HG03520 (cell line): ENCODE data around the gene FLCN.
A peak's percentile ranks its signal among the peaks of the same experiment; 100 is the strongest.
"Not testable (repeated sequence)": the region's sequence is repeated elsewhere in the genome, so short reads cannot be mapped to it uniquely, and the experiment has no call there.

Experiments
- ATAC-seq: cut with Tn5 transposase; IDR thresholded peaks from one replicate; pipeline ENCODE4 v1.9.1; 2021; ENCODE audit warnings: mild to moderate bottlenecking, moderate library complexity; ENCODE audit not compliant: unreplicated experiment

The FLCN gene

GRCh38 chr17:17214646-17215436, 22.1 kb downstream of the FLCN start:
- no peak for ATAC-seq

GRCh38 chr17:17213775-17214174, 23.2 kb downstream of the FLCN start:
- no peak for ATAC-seq

- no peak for ATAC-seq
Measured at GRCh38 chr17:17207998-17208397, 29.0 kb downstream of the FLCN start.

GRCh38 chr17:17206913-17207335, 30.0 kb downstream of the FLCN start:
- ATAC-seq = no peak

GRCh38 chr17:17206124-17206912, 30.6 kb downstream of the FLCN start, which contains the start of gene PLD6:
Gene PLD6, minus strand, starts transcription at chr17:17206333. Its CDS starts 47 bp downstream, at chr17:17206286.
- ATAC-seq = peak; percentile 50

- ATAC-seq = peak; percentile 37
Measured at GRCh38 chr17:17205368-17206123, 31.4 kb downstream of the FLCN start.

- no peak for ATAC-seq
Measured at GRCh38 chr17:17204635-17205231, 32.2 kb downstream of the FLCN start.

GRCh38 chr17:17204041-17204591, 32.9 kb downstream of the FLCN start:
- no peak for ATAC-seq

- no peak for ATAC-seq
Measured at GRCh38 chr17:17203173-17203730, 33.7 kb downstream of the FLCN start.

- ATAC-seq = no peak
Measured at GRCh38 chr17:17201907-17202306, 35.1 kb downstream of the FLCN start.

GRCh38 chr17:17201271-17201670, 35.7 kb downstream of the FLCN start:
- ATAC-seq = no peak

GRCh38 chr17:17200831-17201230, 36.1 kb downstream of the FLCN start:
- no peak for ATAC-seq

- no peak for ATAC-seq
Measured at GRCh38 chr17:17200311-17200710, 36.7 kb downstream of the FLCN start.

GRCh38 chr17:17198281-17198680, 38.7 kb downstream of the FLCN start:
- ATAC-seq = no peak

GRCh38 chr17:17196776-17197175, 40.2 kb downstream of the FLCN start:
- ATAC-seq = no peak

GRCh38 chr17:17195466-17195865, 41.5 kb downstream of the FLCN start:
- ATAC-seq = not testable (repeated sequence)

- no peak for ATAC-seq
Measured at GRCh38 chr17:17191961-17192381, 45.0 kb downstream of the FLCN start.

GRCh38 chr17:17191346-17191792, 45.6 kb downstream of the FLCN start:
- no peak for ATAC-seq

- no peak for ATAC-seq
Measured at GRCh38 chr17:17190188-17190587, 46.8 kb downstream of the FLCN start.

GRCh38 chr17:17189559-17189958, 47.4 kb downstream of the FLCN start:
- no peak for ATAC-seq
